MM.1S (cell line): ENCODE data around the gene SPEF2.

Experiments used
- DNase-seq: peaks from one replicate; pipeline ENCODE4 v3.0.0-alpha.2; 2015
- H2AFZ ChIP-seq: fragments of 300-600 bp; sonication (generic); 2 replicates; pipeline ENCODE4 v1.6.0; 2016; ENCODE audit warnings: antibody characterized with exemption, low read length
- H3F3A ChIP-seq: fragments of 300-600 bp; sonication (generic); 2 replicates; pipeline ENCODE4 v1.6.1; 2016; ENCODE audit warnings: mild to moderate bottlenecking, antibody characterized with exemption, low read length, moderate library complexity, mixed read lengths; ENCODE audit not compliant: insufficient read depth
- H3K27ac ChIP-seq: fragments of 300-600 bp; sonication (generic); 2 replicates; pipeline ENCODE4 v1.5.1; 2016; ENCODE audit warnings: mild to moderate bottlenecking, low read length
- H3K27me3 ChIP-seq: fragments of 300-600 bp; sonication (generic); replicated peaks from 2 replicates; pipeline ENCODE4 v1.6.0; 2016; ENCODE audit warnings: low read length; ENCODE audit not compliant: insufficient read depth
- H3K36me3 ChIP-seq: fragments of 300-600 bp; sonication (generic); replicated peaks from 2 replicates; pipeline ENCODE4 v1.6.1; 2016; ENCODE audit warnings: mild to moderate bottlenecking, low read length, mixed read lengths; ENCODE audit not compliant: insufficient read depth
- H3K4me1 ChIP-seq: fragments of 300-600 bp; sonication (generic); 2 replicates; pipeline ENCODE4 v1.6.1; 2016; ENCODE audit warnings: low read length, mixed read lengths
- H3K4me2 ChIP-seq: fragments of 300-600 bp; sonication (generic); 2 replicates; pipeline ENCODE4 v1.6.0; 2016; ENCODE audit warnings: low read depth, low read length
- H3K4me3 ChIP-seq: fragments of 300-600 bp; sonication (generic); 2 replicates; pipeline ENCODE4 v1.5.1; 2016; ENCODE audit warnings: low read length, mixed read lengths
- H3K79me2 ChIP-seq: fragments of 300-600 bp; sonication (generic); 2 replicates; pipeline ENCODE4 v1.6.1; 2016; ENCODE audit warnings: mixed run types, low read length, mixed read lengths
- H3K9ac ChIP-seq: fragments of 300-600 bp; sonication (generic); 2 replicates; pipeline ENCODE4 v1.6.1; 2016; ENCODE audit warnings: low read length, mixed read lengths
- H3K9me2 ChIP-seq: fragments of 300-600 bp; sonication (generic); replicated peaks from 2 replicates; pipeline ENCODE4 v1.6.1; 2016; ENCODE audit warnings: mild to moderate bottlenecking, low read length, mixed read lengths; ENCODE audit not compliant: insufficient read depth
- H3K9me3 ChIP-seq: fragments of 300-600 bp; sonication (generic); replicated peaks from 2 replicates; pipeline ENCODE4 v1.6.1; 2016; ENCODE audit warnings: mild to moderate bottlenecking, low read length, mixed read lengths; ENCODE audit not compliant: insufficient read depth
- H4K20me1 ChIP-seq: fragments of 300-600 bp; sonication (generic); 2 replicates; pipeline ENCODE4 v1.6.1; 2016; ENCODE audit warnings: mild to moderate bottlenecking, low read length, moderate library complexity, mixed read lengths; ENCODE audit not compliant: insufficient read depth
- CTCF ChIP-seq: fragments of 300-600 bp; sonication (generic); IDR thresholded peaks from 2 replicates; pipeline ENCODE4 v1.5.1; 2016; ENCODE audit warnings: antibody characterized with exemption, low read length, mixed read lengths
- EZH2 ChIP-seq: fragments of 300-600 bp; sonication (generic); optimal IDR thresholded peaks from 2 replicates; pipeline ENCODE3; 2017; ENCODE audit warnings: low read depth, mild to moderate bottlenecking, antibody characterized with exemption, low read length, mixed read lengths
- EZH2phosphoT487 ChIP-seq: fragments of 300-600 bp; sonication (generic); IDR thresholded peaks from 2 replicates; pipeline ENCODE4 v1.6.1; 2018; ENCODE audit warnings: antibody characterized with exemption, low read length

The SPEF2 gene

GRCh38 chr5:35758151-35758724 is 140.6 kb downstream of the SPEF2 start:
- Histone ChIP-seq H3K27me3 (no peaks in the 10 kb centered on the region), H4K20me1 (no peaks in the 10 kb centered on the region), H3K27ac (no peak overlapping the region), H2AFZ (no peak overlapping the region), H3K9ac (no peak overlapping the region), H3K36me3 (no peaks in the 10 kb centered on the region), H3K9me3 (no peaks in the 10 kb centered on the region), H3F3A (no peaks in the 10 kb centered on the region), H3K79me2 (no peaks in the 10 kb centered on the region), H3K4me1 (no peaks in the 10 kb centered on the region), H3K4me3 (no peak overlapping the region), H3K4me2 (no peak overlapping the region), H3K9me2 (no peaks in the 10 kb centered on the region)
- TF ChIP-seq EZH2 = no peak
- TF ChIP-seq CTCF = no peak
- no peak for TF ChIP-seq EZH2phosphoT487
- DNase-seq = no peak

DNA sequence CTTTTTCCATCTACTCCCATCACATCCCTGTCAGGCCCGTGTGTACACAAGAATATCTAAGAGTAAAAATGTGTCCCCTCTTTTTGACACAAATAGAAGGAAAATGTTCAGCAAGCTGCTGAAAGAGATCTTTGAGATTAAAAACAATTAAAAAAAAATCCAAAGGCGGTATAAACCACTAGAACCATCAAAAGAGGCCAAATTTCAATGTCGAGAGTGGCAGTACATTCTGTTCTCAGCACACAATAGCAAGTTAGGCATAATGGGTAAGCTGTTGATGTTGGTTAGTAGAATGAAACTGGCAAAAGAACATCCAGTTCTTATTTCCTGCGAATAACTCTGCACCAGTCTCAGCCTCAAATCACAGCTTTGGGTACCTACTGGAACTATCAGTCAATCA is 143.9 kb downstream of the SPEF2 start:
- H3K4me1 ChIP-seq = no peaks in the 10 kb centered on the region
- no peak overlapping the region for H2AFZ ChIP-seq
- no peak overlapping the region for H3K4me3 ChIP-seq
- H3K36me3 ChIP-seq = no peaks in the 10 kb centered on the region
- no peaks in the 10 kb centered on the region for H3K27me3 ChIP-seq
- H4K20me1 ChIP-seq = no peaks in the 10 kb centered on the region
- TF ChIP-seq EZH2 (no peak), EZH2phosphoT487 (no peak), CTCF (no peak)
- H3K9me3 ChIP-seq = no peaks in the 10 kb centered on the region
- no peak overlapping the region for H3K27ac ChIP-seq
- no peak overlapping the region for H3K9ac ChIP-seq
- H3K79me2 ChIP-seq = no peaks in the 10 kb centered on the region
- no peak overlapping the region for H3K4me2 ChIP-seq
- H3K9me2 ChIP-seq = no peaks in the 10 kb centered on the region
- no peak for DNase-seq
- H3F3A ChIP-seq = no peaks in the 10 kb centered on the region

- H3K9me3 ChIP-seq = no peaks in the 10 kb centered on the region
- no peaks in the 10 kb centered on the region for H3K36me3 ChIP-seq
- DNase-seq = no peak
- H3K4me1 ChIP-seq = no peaks in the 10 kb centered on the region
- H4K20me1 ChIP-seq = no peaks in the 10 kb centered on the region
- no peaks in the 10 kb centered on the region for H3K27me3 ChIP-seq
- H3K27ac ChIP-seq = no peak overlapping the region
- TF ChIP-seq EZH2phosphoT487 (no peak), EZH2 (no peak), CTCF (no peak)
- no peaks in the 10 kb centered on the region for H3F3A ChIP-seq
- no peaks in the 10 kb centered on the region for H3K79me2 ChIP-seq
- no peak overlapping the region for H2AFZ ChIP-seq
- no peak overlapping the region for H3K4me3 ChIP-seq
- H3K9me2 ChIP-seq = no peaks in the 10 kb centered on the region
- H3K4me2 ChIP-seq = no peak overlapping the region
- H3K9ac ChIP-seq = no peak overlapping the region
Measured at GRCh38 chr5:35762368-35762767, 144.7 kb downstream of the SPEF2 start.
